NCI-H2227 (cell line): ENCODE measurements around the gene HSD11B1.

Source experiments
- DNase-seq: peaks from one replicate; lab custom pipeline; 2025; ENCODE audit not compliant: unreplicated experiment; lab: John Stamatoyannopoulos, UW

HSD11B1 gene

GRCh38 chr1:209751627-209752231 lies 47.1 kb downstream of the HSD11B1 start:
- DNase-seq, result no peak

- DNase-seq, result no peak
Measured at GRCh38 chr1:209752890-209753289, 48.2 kb downstream of the HSD11B1 start.

GRCh38 chr1:209755256-209755655 lies 50.6 kb downstream of the HSD11B1 start:
- DNase-seq, result no peak

GRCh38 chr1:209755926-209756614 lies 51.4 kb downstream of the HSD11B1 start, which contains the start of gene TRAF3IP3:
Gene TRAF3IP3 (plus strand): TSS chr1:209756053. CDS start chr1:209760040, 3,987 bp downstream.
- no peak for DNase-seq

- DNase-seq, result no peak
Measured at GRCh38 chr1:209756615-209757445, 52.2 kb downstream of the HSD11B1 start.

- DNase-seq, result no peak
Measured at GRCh38 chr1:209758400-209758799, 53.8 kb downstream of the HSD11B1 start.

GRCh38 chr1:209759829-209760359 lies 55.2 kb downstream of the HSD11B1 start:
- no peak for DNase-seq

GRCh38 chr1:209761011-209761635 lies 56.5 kb downstream of the HSD11B1 start:
- DNase-seq, result no peak

- no peak for DNase-seq
Measured at GRCh38 chr1:209766051-209766450, 61.4 kb downstream of the HSD11B1 start.

- no peak for DNase-seq
Measured at GRCh38 chr1:209767096-209767495, 62.5 kb downstream of the HSD11B1 start.

- DNase-seq, result no peak
Measured at GRCh38 chr1:209767706-209768105, 63.1 kb downstream of the HSD11B1 start.

- no peak for DNase-seq
Measured at GRCh38 chr1:209768354-209768774, 63.7 kb downstream of the HSD11B1 start.

GRCh38 chr1:209769171-209769904 lies 64.7 kb downstream of the HSD11B1 start:
- no peak for DNase-seq

GRCh38 chr1:209769971-209770370 lies 65.3 kb downstream of the HSD11B1 start:
- DNase-seq, result no peak

GRCh38 chr1:209770636-209771415 lies 66.2 kb downstream of the HSD11B1 start:
- no peak for DNase-seq

- no peak for DNase-seq
Measured at GRCh38 chr1:209772126-209772525, 67.5 kb downstream of the HSD11B1 start.

GRCh38 chr1:209774592-209774991 lies 69.9 kb downstream of the HSD11B1 start:
- no peak for DNase-seq

GRCh38 chr1:209775678-209776077 lies 71.0 kb downstream of the HSD11B1 start:
- no peak for DNase-seq

- no peak for DNase-seq
Measured at GRCh38 chr1:209777587-209777986, 72.9 kb downstream of the HSD11B1 start.

- no peak for DNase-seq
Measured at GRCh38 chr1:209778102-209778501, 73.5 kb downstream of the HSD11B1 start.
